Fibroblast of gingiva (primary cell): ENCODE results near the gene TIAM1.
A peak's percentile ranks its signal among the peaks of the same experiment; 100 is the strongest.

ENCODE experiments used
- DNase-seq: peaks from one replicate; pipeline ENCODE4 v3.0.0-alpha.2; 2011; ENCODE audit warnings: low read depth

Gene TIAM1

GRCh38 chr21:31343680-31344480, at the start of gene TIAM1:
Gene TIAM1 (minus strand): TSS chr21:31344261. CDS start chr21:31266972, 77,289 bp downstream.
- DNase-seq: peak; percentile 45

- no peak for DNase-seq
Measured at GRCh38 chr21:31387560-31388186, 43.6 kb upstream of the TIAM1 start.

- no peak for DNase-seq
Measured at GRCh38 chr21:31386006-31386405, 41.9 kb upstream of the TIAM1 start.

GRCh38 chr21:31383770-31384169, 39.7 kb upstream of the TIAM1 start:
- no peak for DNase-seq

GRCh38 chr21:31382060-31382459, 38.0 kb upstream of the TIAM1 start:
- no peak for DNase-seq

GRCh38 chr21:31376301-31376700, 32.2 kb upstream of the TIAM1 start:
- no peak for DNase-seq

- DNase-seq: no peak
Measured at GRCh38 chr21:31374395-31374794, 30.3 kb upstream of the TIAM1 start.

- no peak for DNase-seq
Measured at GRCh38 chr21:31372471-31372765, 28.4 kb upstream of the TIAM1 start.

- DNase-seq: no peak
Measured at GRCh38 chr21:31371715-31372470, 27.8 kb upstream of the TIAM1 start.

- DNase-seq: peak; percentile 57
Measured at GRCh38 chr21:31370893-31371544, 27.0 kb upstream of the TIAM1 start.

- no peak for DNase-seq
Measured at GRCh38 chr21:31370281-31370892, 26.3 kb upstream of the TIAM1 start.

GRCh38 chr21:31368361-31368760, 24.3 kb upstream of the TIAM1 start:
- no peak for DNase-seq

GRCh38 chr21:31367801-31368200, 23.7 kb upstream of the TIAM1 start:
- no peak for DNase-seq

GRCh38 chr21:31366825-31367224, 22.8 kb upstream of the TIAM1 start:
- peak; percentile 34 for DNase-seq

- no peak for DNase-seq
Measured at GRCh38 chr21:31364253-31364945, 20.3 kb upstream of the TIAM1 start.

GRCh38 chr21:31363720-31364119, 19.7 kb upstream of the TIAM1 start:
- no peak for DNase-seq

- no peak for DNase-seq
Measured at GRCh38 chr21:31360717-31361116, 16.7 kb upstream of the TIAM1 start.

GRCh38 chr21:31358158-31358557, 14.1 kb upstream of the TIAM1 start:
- no peak for DNase-seq

GRCh38 chr21:31356440-31356839, 12.4 kb upstream of the TIAM1 start:
- no peak for DNase-seq

- peak; percentile 21 for DNase-seq
Measured at GRCh38 chr21:31354604-31355443, 10.8 kb upstream of the TIAM1 start.

- DNase-seq: no peak
Measured at GRCh38 chr21:31354122-31354521, 10.1 kb upstream of the TIAM1 start.
